Measurements from ENCODE around the gene CHRNA4. TPM values are rescaled to one million over a fixed set of nuclear protein-coding genes. Genes with fewer than 3 reads are reported as not detected.

The CHRNA4 gene
- total and polyA plus RNA-seq, 5 donors, result 0.02 to 0.54 (median 0.27) TPM; not detected in 1

DNA sequence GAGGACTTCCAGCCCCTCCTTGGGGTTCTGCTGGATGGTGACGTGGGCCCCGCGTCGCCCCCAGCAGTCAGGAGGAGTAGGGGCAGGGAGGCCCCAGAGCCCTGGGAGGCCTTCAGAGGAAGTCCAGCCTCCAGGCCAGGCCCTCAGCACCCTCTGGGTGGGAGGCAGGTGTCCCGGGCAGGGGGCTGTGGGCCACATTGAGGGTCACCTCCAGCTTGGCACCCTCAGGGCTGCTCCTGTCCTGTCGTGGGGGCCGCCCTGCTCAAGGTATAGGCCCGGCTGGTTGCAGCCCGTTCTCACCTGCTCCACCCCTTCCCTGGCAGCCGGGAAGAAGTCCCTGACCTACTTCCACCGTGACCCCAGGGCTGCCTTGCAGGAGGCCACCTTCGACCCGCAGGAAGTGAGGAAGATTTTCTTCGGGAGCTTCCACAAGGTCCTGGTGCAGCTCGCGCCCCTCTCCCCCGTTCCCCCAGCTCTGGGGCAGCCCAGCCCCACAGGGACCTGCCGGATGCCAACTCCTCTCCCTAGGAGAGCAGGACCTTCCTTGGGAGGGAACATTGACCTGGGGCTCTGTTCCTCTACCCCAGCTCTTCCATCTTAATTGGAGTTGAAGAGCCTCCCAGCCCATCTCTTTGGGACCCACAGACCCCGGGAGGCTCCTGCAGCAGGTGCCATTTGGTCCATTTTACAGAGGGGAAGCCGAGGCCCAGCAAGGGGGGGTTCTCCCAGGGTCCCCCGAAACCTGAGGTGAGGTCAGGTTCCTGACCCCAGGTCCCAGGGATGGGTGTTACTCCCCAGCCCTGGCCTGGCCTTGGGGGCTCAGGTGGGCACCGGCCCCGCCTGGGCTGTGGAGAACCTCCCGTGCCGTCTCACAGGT, 41.7 kb downstream of the CHRNA4 start:
- Histone ChIP-seq H3K9me3 (ENCODE audit: control insufficient read depth, low read length) (no peaks in the 10 kb centered on the region), H3K4me1 (ENCODE audit: control insufficient read depth, insufficient read depth, low read length) (no peaks in the 10 kb centered on the region), H3K27ac (ENCODE audit: low read length) (no peak overlapping the region), H3K4me3 (ENCODE audit: low read length) (no peak overlapping the region), H3K27me3 (ENCODE audit: control insufficient read depth, insufficient read depth) (no peaks in the 10 kb centered on the region)
- intact Hi-C loops (cut with DNase I), result no loop called here
- ATAC-seq (no peak), DNase-seq (peak in 1 of 3 donors; percentile 29)
- WGBS, result 83% methylated on average over 25 of the region's 25 CpGs

DNA sequence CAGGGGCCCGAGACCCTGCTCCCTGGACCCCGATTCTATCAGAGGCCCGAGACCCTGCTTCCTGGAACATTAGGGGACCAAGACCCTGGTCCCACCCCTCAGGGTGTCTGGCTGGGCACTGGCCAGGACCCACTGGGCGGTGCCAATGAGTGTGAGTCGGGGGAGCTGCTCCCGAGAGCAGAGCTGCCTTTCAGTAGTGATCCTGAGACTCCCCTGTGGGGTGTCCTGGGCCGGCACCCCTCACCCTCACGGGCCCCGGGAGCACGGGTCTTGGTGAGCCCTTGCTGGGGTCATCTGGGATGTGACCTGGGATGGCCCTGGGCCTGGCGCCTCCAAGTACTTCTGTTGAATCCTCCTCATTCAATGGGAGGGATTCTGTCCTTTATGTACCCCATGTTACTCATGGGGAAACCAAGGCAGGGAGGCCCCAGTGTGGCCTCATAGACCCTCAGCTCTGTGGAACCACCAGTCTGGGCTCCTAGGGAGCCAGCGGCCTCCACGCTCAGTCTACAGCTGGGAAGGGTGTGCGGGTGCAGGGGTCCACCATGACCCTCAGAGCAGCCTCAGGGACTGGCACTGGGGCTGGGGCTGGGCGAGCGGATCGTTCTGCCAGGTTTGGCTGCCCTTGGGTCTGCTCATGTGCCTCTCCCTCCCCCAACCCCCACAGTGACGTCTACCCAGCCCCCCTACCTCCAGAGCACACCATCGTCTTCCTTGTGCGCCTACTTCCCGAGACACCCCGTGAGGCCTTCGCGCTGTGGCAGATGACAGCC, 42.6 kb downstream of the CHRNA4 start:
- 90% methylated on average over 24 of the region's 24 CpGs for WGBS
- H3K4me3 ChIP-seq (ENCODE audit: low read length), result no peak overlapping the region
- no peak for ATAC-seq
- no peaks in the 10 kb centered on the region for H3K9me3 ChIP-seq (ENCODE audit: control insufficient read depth, low read length)
- H3K27me3 ChIP-seq (ENCODE audit: control insufficient read depth, insufficient read depth), result no peaks in the 10 kb centered on the region
- no peak overlapping the region for H3K27ac ChIP-seq (ENCODE audit: low read length)
- DNase-seq, result peak in 1 of 3 donors; percentile 44
- no peaks in the 10 kb centered on the region for H3K4me1 ChIP-seq (ENCODE audit: control insufficient read depth, insufficient read depth, low read length)
- intact Hi-C loops (cut with DNase I), result no loop called here

DNA sequence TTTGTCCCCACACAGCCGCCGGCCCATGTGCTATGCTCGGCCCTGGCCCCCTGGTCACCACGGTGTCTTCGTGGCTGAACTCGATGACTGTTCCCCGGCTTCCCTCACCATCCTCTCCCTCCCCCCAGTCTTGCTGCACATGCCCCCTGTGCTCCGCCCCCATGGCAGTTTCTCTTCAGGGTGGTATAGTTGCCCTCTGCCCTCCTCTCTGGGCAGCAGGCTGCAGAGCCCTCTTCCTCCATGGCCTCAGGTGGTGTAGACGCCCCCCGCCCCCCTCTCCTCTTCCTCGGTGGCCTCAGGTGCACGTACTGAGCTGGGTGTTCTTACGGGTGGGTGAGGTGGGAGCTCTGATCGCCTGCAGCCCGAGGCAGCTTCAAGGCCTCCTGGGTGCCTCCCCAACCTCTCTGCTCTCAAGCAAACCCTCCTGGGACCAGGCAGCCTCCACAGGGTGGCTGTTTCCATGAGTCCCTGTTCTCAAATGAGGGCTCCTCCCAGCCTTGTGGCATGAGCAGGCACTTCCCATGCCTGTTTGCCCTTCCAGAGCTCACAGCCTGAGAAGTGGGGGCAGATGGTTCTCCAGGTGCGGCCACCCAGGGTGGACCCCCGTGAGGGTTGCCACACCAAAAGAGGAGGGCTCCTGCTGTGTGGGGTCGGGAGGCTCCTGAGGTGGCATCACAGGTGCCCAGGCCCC, 43.4 kb downstream of the CHRNA4 start:
- no peaks in the 10 kb centered on the region for H3K27me3 ChIP-seq (ENCODE audit: control insufficient read depth, insufficient read depth)
- intact Hi-C loops (cut with DNase I), result no loop called here
- DNase-seq, result peak in 1 of 3 donors; percentile 4

DNA sequence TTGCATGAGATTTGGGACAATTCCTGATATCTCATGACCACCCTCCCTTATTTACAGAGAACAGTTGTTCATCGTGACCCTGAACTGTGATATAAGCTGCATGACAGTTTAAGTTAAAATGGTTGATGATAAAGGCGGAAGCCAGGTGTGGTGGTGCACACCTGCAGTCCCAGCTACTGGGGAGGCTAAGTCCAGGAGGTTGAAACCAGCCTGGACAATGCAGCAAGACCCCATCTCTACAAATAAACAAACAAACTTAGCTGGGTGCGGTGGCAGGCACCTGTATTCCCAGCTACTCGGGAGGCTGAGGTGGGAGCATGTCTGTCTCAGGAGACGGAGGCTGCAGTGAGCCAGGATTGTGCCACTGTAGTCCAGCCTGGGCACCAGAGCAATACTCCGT, 44.1 kb downstream of the CHRNA4 start:
- intact Hi-C loops (cut with DNase I), result no loop called here
- Histone ChIP-seq H3K27me3 (ENCODE audit: control insufficient read depth, insufficient read depth) (no peaks in the 10 kb centered on the region), H3K4me1 (ENCODE audit: control insufficient read depth, insufficient read depth, low read length) (no peaks in the 10 kb centered on the region), H3K27ac (ENCODE audit: low read length) (no peak overlapping the region), H3K4me3 (ENCODE audit: low read length) (no peak overlapping the region), H3K9me3 (ENCODE audit: control insufficient read depth, low read length) (no peaks in the 10 kb centered on the region)
- 85% methylated on average over 6 of the region's 6 CpGs for WGBS
- DNase-seq (peak in 1 of 3 donors; percentile 5), ATAC-seq (no peak)

More for the DNA sequence above, 43.4 kb downstream of the CHRNA4 start:
- H3K4me1 ChIP-seq (ENCODE audit: control insufficient read depth, insufficient read depth, low read length), result no peaks in the 10 kb centered on the region
- H3K27ac ChIP-seq (ENCODE audit: low read length), result no peak overlapping the region
- no peaks in the 10 kb centered on the region for H3K9me3 ChIP-seq (ENCODE audit: control insufficient read depth, low read length)
- 84% methylated on average over 18 of the region's 18 CpGs for WGBS
- H3K4me3 ChIP-seq (ENCODE audit: low read length), result no peak overlapping the region
- ATAC-seq, result no peak

DNA sequence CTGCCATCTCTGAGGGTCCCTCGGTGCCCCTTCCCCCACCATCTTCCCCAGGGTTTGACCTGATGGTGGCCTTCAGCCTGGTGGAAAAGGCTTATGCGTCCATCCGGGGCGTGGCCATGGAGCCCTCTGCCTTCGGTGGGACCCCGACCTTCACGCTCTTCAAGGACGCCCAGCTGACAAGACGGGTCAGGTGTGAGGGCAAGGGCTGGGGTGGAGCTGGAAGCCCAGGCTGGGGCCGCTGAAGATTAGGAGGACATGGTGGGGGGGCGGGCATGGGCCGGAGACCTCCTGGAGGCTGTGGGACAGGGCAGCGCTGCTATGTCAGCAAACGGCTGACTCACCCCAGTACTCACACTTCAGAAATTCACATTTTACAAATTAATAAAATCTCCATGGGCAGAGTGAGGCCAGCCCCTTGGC, 44.6 kb downstream of the CHRNA4 start:
- Histone ChIP-seq H3K4me3 (ENCODE audit: low read length) (no peak overlapping the region), H3K27ac (ENCODE audit: low read length) (no peak overlapping the region), H3K4me1 (ENCODE audit: control insufficient read depth, insufficient read depth, low read length) (no peaks in the 10 kb centered on the region), H3K9me3 (ENCODE audit: control insufficient read depth, low read length) (no peaks in the 10 kb centered on the region), H3K27me3 (ENCODE audit: control insufficient read depth, insufficient read depth) (no peaks in the 10 kb centered on the region)
- ATAC-seq (no peak), DNase-seq (peak in 2 of 3 donors; percentile 15 to 56)
- 82% methylated on average over 14 of the region's 14 CpGs for WGBS
- intact Hi-C loops (cut with DNase I), result no loop called here

DNA sequence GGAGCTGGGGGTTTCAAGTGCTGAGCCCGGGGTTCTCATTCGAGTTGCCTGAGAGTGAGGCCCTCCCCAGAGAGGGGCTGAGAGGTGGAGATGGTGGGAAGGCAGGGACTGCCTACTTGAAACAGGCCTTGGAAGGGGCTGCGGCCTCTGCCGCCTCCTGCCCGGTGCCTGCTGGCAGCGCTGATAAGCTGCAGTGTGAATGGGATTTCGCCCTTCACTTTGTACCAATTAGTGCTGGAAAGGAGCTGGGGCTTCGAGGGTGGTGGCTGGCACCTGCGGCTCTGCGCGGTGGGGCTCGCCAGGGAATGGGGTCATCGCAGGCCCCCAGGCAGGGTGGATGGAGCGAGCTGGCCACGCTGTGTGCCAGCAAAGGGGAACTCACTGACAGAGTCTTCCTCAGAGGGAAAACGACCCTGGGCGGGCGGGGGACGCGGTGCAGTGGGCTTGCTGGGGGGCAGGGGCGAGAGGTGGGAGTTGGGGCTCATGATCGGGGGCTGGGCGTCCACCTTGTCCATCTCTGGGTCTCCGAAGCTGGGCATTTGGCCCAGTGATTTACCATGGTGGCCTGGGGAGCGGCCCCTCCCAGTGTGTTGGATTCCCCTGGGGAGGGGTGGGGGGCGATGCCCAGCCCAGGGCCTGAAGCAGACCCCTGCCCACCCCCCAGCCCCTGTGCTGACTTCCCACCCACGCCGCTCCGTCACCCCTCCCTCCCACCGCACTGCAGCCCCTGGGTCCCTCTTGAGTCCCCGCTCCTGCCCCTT, 45.2 kb downstream of the CHRNA4 start:
- WGBS, result 83% methylated on average over 31 of the region's 31 CpGs
- intact Hi-C loops (cut with DNase I), result no loop called here
- Histone ChIP-seq H3K27me3 (ENCODE audit: control insufficient read depth, insufficient read depth) (no peaks in the 10 kb centered on the region), H3K4me3 (ENCODE audit: low read length) (no peak overlapping the region), H3K9me3 (ENCODE audit: control insufficient read depth, low read length) (no peaks in the 10 kb centered on the region), H3K4me1 (ENCODE audit: control insufficient read depth, insufficient read depth, low read length) (no peaks in the 10 kb centered on the region), H3K27ac (ENCODE audit: low read length) (no peak overlapping the region)
- peak in 2 of 3 donors; percentile 43 to 59 for DNase-seq
- no peak for ATAC-seq

DNA sequence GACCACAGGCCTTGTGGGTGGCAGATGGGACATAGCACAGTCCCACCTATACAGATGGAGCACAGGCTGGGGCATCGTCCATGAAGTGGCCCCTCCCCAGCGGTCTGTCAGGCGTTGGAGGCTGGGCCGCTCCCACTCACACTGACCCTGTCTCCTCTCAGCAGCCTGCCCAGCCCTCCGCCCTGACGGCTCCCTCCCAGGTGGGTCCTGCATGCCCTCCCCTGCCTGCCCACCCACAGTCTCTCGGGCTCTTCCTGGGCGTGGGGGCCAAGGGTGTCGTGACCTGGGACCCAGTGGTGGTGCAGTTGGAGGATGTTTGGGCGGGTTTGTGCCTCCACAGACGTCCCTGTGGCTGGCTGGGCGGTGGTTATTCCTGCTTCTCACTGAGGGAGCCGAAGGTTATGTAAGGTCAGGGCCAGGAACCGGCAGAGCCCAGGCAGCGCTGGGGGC, 45.9 kb downstream of the CHRNA4 start:
- ATAC-seq (no peak), DNase-seq (peak in 2 of 3 donors; percentile 42 to 53)
- 67% methylated on average over 15 of the region's 15 CpGs for WGBS
- intact Hi-C loops (cut with DNase I), result no loop called here
- H3K4me3 ChIP-seq (ENCODE audit: low read length), result no peak overlapping the region
- H3K4me1 ChIP-seq (ENCODE audit: control insufficient read depth, insufficient read depth, low read length), result no peaks in the 10 kb centered on the region
- H3K9me3 ChIP-seq (ENCODE audit: control insufficient read depth, low read length), result no peaks in the 10 kb centered on the region
- no peaks in the 10 kb centered on the region for H3K27me3 ChIP-seq (ENCODE audit: control insufficient read depth, insufficient read depth)
- no peak overlapping the region for H3K27ac ChIP-seq (ENCODE audit: low read length)

DNA sequence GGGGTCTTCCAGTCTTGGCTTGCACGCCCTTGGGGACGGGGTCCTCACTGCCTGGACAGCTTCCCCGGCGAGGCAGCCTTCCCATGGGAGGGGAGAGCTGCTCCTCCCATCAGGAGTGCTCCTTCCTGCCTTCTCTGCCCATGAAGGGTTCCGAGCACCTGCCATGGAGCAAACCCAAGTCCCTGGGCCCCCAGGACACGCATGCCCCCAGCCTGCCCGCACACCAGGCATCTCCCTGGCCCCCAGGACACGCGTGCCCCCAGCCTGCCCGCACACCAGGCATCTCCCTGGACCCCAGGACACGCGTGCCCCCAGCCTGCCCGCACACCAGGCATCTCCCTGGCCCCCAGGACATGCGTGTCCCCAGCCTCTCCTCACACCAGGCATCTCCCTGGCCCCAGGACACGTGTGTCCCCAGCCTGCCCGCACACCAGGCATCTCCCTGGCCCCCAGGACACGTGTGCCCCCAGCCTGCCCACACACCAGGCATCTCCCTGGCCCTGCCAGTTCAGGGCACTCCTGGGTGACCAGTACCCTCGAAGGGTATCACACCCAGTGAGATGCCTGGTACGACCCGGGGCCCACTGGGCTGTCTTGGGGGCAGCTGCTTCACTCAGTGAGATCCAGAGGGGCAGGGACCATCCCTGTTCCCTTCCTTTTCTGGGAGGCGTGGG, 46.4 kb downstream of the CHRNA4 start:
- Histone ChIP-seq H3K4me1 (ENCODE audit: control insufficient read depth, insufficient read depth, low read length) (no peaks in the 10 kb centered on the region), H3K27ac (ENCODE audit: low read length) (no peak overlapping the region), H3K9me3 (ENCODE audit: control insufficient read depth, low read length) (no peaks in the 10 kb centered on the region), H3K4me3 (ENCODE audit: low read length) (no peak overlapping the region), H3K27me3 (ENCODE audit: control insufficient read depth, insufficient read depth) (no peaks in the 10 kb centered on the region)
- 85% methylated on average over 21 of the region's 21 CpGs for WGBS
- no peak for ATAC-seq
- intact Hi-C loops (cut with DNase I), result no loop called here
- peak in 2 of 3 donors; percentile 11 to 27 for DNase-seq

DNA sequence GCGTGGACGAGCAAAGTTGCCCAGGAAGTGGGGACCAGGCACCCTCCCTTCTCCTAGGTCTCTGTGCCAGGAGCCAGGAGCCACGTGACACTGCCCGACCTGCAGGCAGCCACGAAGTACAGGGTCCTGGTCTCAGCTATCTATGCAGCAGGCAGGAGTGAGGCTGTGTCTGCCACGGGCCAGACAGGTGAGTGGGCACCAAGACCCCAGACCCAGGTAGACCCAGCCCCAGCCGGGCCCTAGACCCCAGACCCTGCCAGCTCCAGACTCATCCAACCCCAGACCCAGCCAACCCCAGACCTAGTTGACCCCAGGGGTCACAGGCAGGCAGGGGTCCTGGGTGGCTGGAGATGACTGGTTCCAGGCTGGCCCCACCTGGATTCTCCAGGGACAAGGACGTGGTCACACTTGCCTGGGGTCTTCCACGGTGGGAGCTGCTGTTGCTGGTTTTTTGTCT, 47.1 kb downstream of the CHRNA4 start:
- WGBS, result 68% methylated on average over 9 of the region's 9 CpGs
- Histone ChIP-seq H3K4me3 (ENCODE audit: low read length) (no peak overlapping the region), H3K4me1 (ENCODE audit: control insufficient read depth, insufficient read depth, low read length) (no peaks in the 10 kb centered on the region), H3K27ac (ENCODE audit: low read length) (no peak overlapping the region), H3K27me3 (ENCODE audit: control insufficient read depth, insufficient read depth) (no peaks in the 10 kb centered on the region), H3K9me3 (ENCODE audit: control insufficient read depth, low read length) (no peaks in the 10 kb centered on the region)
- ATAC-seq (no peak), DNase-seq (peak in 2 of 3 donors; percentile 16 to 60)
- intact Hi-C loops (cut with DNase I), result no loop called here
